WI38 (cell line): Measurements from ENCODE around the gene ZNF431.
"Not testable (repeated sequence)": the region's sequence is repeated elsewhere in the genome, so short reads cannot be mapped to it uniquely, and the experiment has no call there.

ENCODE experiments used
- H3K4me3 ChIP-seq: 2 replicates; pipeline ENCODE4 v1.5.1; 2011; ENCODE audit warnings: low read depth, mild to moderate bottlenecking, control low read depth, low read length
- CTCF ChIP-seq: IDR thresholded peaks from 2 replicates; pipeline ENCODE4 v1.5.1; 2012; ENCODE audit warnings: low read depth, mild to moderate bottlenecking, control low read depth, low read length

ZNF431 gene

GRCh38 chr19:21197590-21198295 is 55.9 kb downstream of the ZNF431 start:
- TF ChIP-seq CTCF = no peak
- H3K4me3 ChIP-seq = no peak overlapping the region

- peak; percentile 70 for TF ChIP-seq CTCF
- no peak overlapping the region for H3K4me3 ChIP-seq
Observed at GRCh38 chr19:21202865-21203494, 61.1 kb downstream of the ZNF431 start.

GRCh38 chr19:21210037-21210621 is 68.3 kb downstream of the ZNF431 start:
- TF ChIP-seq CTCF = no peak
- H3K4me3 ChIP-seq = no peak overlapping the region

GRCh38 chr19:21221693-21222092 is 79.9 kb downstream of the ZNF431 start:
- no peak overlapping the region for H3K4me3 ChIP-seq
- TF ChIP-seq CTCF = no peak

- not testable (repeated sequence) for H3K4me3 ChIP-seq
Observed at GRCh38 chr19:21229938-21230337, 88.1 kb downstream of the ZNF431 start.

- TF ChIP-seq CTCF = no peak
- no peak overlapping the region for H3K4me3 ChIP-seq
Observed at GRCh38 chr19:21233691-21234090, 91.9 kb downstream of the ZNF431 start.

GRCh38 chr19:21236751-21237150 is 94.9 kb downstream of the ZNF431 start:
- H3K4me3 ChIP-seq = not testable (repeated sequence)

GRCh38 chr19:21238670-21239069 is 96.8 kb downstream of the ZNF431 start:
- TF ChIP-seq CTCF = no peak
- no peak overlapping the region for H3K4me3 ChIP-seq
